OCI-LY7 (cell line): ENCODE data around the gene SLC22A1. TPM values are rescaled to one million over a fixed set of nuclear protein-coding genes. Genes with fewer than 3 reads are reported as not detected.

Experiments used
- BruUV-seq: library from RNA; stranded (reverse); fragments of 400-500 nt; replicated peaks from 2 replicates; lab custom pipeline; 2021; lab: Mats Ljungman, UMichigan
- CTCF ChIA-PET: fragments of 300-600 bp; sonication (Branson Sonifier 250); formaldehyde crosslinking; loops from one replicate; lab custom pipeline; 2022; ENCODE audit warnings: antibody characterized with exemption; ENCODE audit not compliant: unreplicated experiment; lab: Charles Lee
- POLR2A ChIA-PET: fragments of 300-600 bp; sonication (Branson Sonifier 250); formaldehyde crosslinking; loops from one replicate; lab custom pipeline; 2022; ENCODE audit warnings: antibody characterized with exemption; lab: Charles Lee
- DNase-seq: peaks from one replicate; pipeline ENCODE4 v3.0.0-alpha.2; 2015; ENCODE audit warnings: low spot score
- H2AFZ ChIP-seq: fragments of 200-600 bp; sonication (generic), shearing (Covaris generic); 2 replicates; pipeline ENCODE4 v1.6.1; 2014; ENCODE audit warnings: mild to moderate bottlenecking, antibody characterized with exemption, low read length, moderate library complexity
- H3K27ac ChIP-seq: fragments of 200-600 bp; sonication (generic); 2 replicates; pipeline ENCODE4 v1.5.1; 2014; ENCODE audit warnings: mixed run types, low read depth, mild to moderate bottlenecking, moderate library complexity, low read length, inconsistent platforms; ENCODE audit not compliant: poor library complexity, severe bottlenecking
- H3K36me3 ChIP-seq: fragments of 200-600 bp; sonication (generic); 2 replicates; pipeline ENCODE4 v1.6.1; 2014; ENCODE audit warnings: mild to moderate bottlenecking, antibody characterized with exemption, low read length, moderate library complexity, mixed read lengths; ENCODE audit not compliant: insufficient read depth
- H3K4me1 ChIP-seq: fragments of 200-600 bp; sonication (generic); 2 replicates; pipeline ENCODE4 v1.5.1; 2014; ENCODE audit warnings: mild to moderate bottlenecking, low read length; ENCODE audit not compliant: insufficient read depth, poor library complexity, severe bottlenecking
- H3K4me2 ChIP-seq: fragments of 200-600 bp; sonication (generic); 2 replicates; pipeline ENCODE4 v1.6.1; 2014; ENCODE audit warnings: mild to moderate bottlenecking, low read length
- H3K4me3 ChIP-seq: fragments of 200-600 bp; sonication (generic); 2 replicates; pipeline ENCODE4 v1.5.1; 2014; ENCODE audit warnings: mild to moderate bottlenecking, low read depth, low read length; ENCODE audit not compliant: poor library complexity, severe bottlenecking
- H3K79me2 ChIP-seq: fragments of 200-600 bp; sonication (generic); 2 replicates; pipeline ENCODE4 v1.6.1; 2016; ENCODE audit warnings: low read depth, mild to moderate bottlenecking, low read length, moderate library complexity, mixed read lengths; ENCODE audit not compliant: insufficient read depth
- H3K9me2 ChIP-seq: fragments of 200-600 bp; sonication (generic); 2 replicates; pipeline ENCODE4 v1.6.1; 2016; ENCODE audit warnings: mild to moderate bottlenecking, low read length, mixed read lengths; ENCODE audit not compliant: insufficient read depth
- H3K9me3 ChIP-seq: fragments of 200-600 bp; sonication (generic); 2 replicates; pipeline ENCODE4 v1.6.1; 2014; ENCODE audit warnings: mild to moderate bottlenecking, mixed run types, low read length, mixed read lengths
- H4K20me1 ChIP-seq: fragments of 200-600 bp; sonication (generic); 2 replicates; pipeline ENCODE4 v1.6.1; 2014; ENCODE audit warnings: mild to moderate bottlenecking, antibody characterized with exemption, low read length, moderate library complexity, mixed read lengths; ENCODE audit not compliant: insufficient read depth
- EZH2phosphoT487 ChIP-seq: fragments of 200-600 bp; sonication (generic); IDR thresholded peaks from 2 replicates; pipeline ENCODE4 v1.6.1; 2018; ENCODE audit warnings: low read depth, borderline replicate concordance, mild to moderate bottlenecking, mixed run types, antibody characterized with exemption, low read length, moderate library complexity, mixed read lengths
- intact Hi-C: fragments of 100-400 bp; cut with micrococcal nuclease; formaldehyde crosslinking; loops from one replicate; pipeline ENCODE4 v1.10.0; 2022; ENCODE audit not compliant: unreplicated experiment
- total RNA-seq, 2 experiments: library from RNA; depleted of rRNA in 1 of 2; stranded (reverse); fragments of >200 nt in 1 of 2; shearing (Covaris generic) in 1 of 2; gene quantifications; 2 replicates each; pipeline ENCODE4 v1.2.3, GENCODE V29; 2014 to 2022
- TF ChIP-seq, protein P1 (sequence below): fragments of 200-600 bp; sonication (generic); conservative IDR thresholded peaks from 2 replicates; pipeline ENCODE4 v1.5.1; 2014; ENCODE audit warnings: mild to moderate bottlenecking, antibody characterized with exemption, low read length, moderate library complexity, mixed read lengths

SLC22A1 gene
- total RNA-seq, 2 experiments from 2014 or later = not detected

DNA sequence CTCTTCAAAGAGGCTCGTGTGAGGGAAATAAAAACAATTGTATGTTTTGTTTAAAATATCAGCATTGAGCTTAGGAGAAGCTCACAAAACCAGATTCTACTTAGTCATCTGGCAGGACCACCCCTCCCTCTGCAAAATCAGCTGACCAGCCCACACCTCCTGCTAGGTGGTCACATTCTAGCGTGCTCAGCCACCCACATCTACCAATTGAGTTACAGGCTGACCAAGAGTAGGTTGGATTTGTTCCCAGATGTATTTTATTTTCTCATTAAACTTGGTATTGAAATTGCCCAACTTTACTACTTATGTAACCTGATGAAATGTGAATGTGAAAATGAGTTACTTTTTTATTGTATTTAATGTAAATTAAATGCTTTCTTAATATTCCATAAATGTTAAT lies 80.8 kb downstream of the SLC22A1 start:
- no peaks in the 10 kb centered on the region for H3K9me2 ChIP-seq
- CTCF ChIA-PET = no interaction called here
- no peak overlapping the region for H3K4me2 ChIP-seq
- POLR2A ChIA-PET = interaction anchor here (0.6 kb wide), 1 partner anchor 450 kb away, joined by 4 read pairs; no protein-coding TSS in a partner anchor
- no peaks in the 10 kb centered on the region for H3K9me3 ChIP-seq
- intact Hi-C loops = no loop called here
- no peaks in the 10 kb centered on the region for H3K79me2 ChIP-seq
- no peaks in the 10 kb centered on the region for H4K20me1 ChIP-seq
- no peak overlapping the region for H3K27ac ChIP-seq
- no TSS peak for BruUV-seq
- DNase-seq = no peak
- H3K36me3 ChIP-seq = no peaks in the 10 kb centered on the region
- TF ChIP-seq EZH2phosphoT487 = no peak
- TF ChIP-seq, protein P1, sequence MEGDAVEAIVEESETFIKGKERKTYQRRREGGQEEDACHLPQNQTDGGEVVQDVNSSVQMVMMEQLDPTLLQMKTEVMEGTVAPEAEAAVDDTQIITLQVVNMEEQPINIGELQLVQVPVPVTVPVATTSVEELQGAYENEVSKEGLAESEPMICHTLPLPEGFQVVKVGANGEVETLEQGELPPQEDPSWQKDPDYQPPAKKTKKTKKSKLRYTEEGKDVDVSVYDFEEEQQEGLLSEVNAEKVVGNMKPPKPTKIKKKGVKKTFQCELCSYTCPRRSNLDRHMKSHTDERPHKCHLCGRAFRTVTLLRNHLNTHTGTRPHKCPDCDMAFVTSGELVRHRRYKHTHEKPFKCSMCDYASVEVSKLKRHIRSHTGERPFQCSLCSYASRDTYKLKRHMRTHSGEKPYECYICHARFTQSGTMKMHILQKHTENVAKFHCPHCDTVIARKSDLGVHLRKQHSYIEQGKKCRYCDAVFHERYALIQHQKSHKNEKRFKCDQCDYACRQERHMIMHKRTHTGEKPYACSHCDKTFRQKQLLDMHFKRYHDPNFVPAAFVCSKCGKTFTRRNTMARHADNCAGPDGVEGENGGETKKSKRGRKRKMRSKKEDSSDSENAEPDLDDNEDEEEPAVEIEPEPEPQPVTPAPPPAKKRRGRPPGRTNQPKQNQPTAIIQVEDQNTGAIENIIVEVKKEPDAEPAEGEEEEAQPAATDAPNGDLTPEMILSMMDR = no peak
- H2AFZ ChIP-seq = no peak overlapping the region
- H3K4me3 ChIP-seq = no peak overlapping the region
- no peaks in the 10 kb centered on the region for H3K4me1 ChIP-seq

DNA sequence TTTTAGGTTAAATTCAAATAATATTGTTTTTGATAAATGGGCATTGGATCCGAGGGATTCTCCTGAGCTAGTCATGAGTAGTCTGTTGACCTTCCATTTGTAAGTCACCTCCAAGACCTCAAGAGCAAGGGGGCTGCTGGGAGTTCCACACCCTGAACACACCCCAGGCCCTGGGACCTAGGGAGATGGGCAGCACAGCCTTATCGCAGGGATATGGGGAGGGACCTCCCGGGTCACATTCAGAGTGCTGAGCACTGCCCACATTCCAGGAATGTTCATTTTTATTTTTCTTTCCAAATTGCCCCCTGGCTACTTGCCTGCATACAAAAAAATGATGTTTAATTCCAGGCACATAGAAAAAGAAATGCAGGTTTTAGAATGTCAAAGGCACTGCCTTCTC lies 81.5 kb downstream of the SLC22A1 start:
- Histone ChIP-seq H3K9me2 (no peaks in the 10 kb centered on the region), H4K20me1 (no peaks in the 10 kb centered on the region), H3K27ac (no peak overlapping the region), H2AFZ (no peak overlapping the region), H3K79me2 (no peaks in the 10 kb centered on the region), H3K9me3 (no peaks in the 10 kb centered on the region), H3K4me2 (no peak overlapping the region), H3K4me3 (no peak overlapping the region), H3K36me3 (no peaks in the 10 kb centered on the region), H3K4me1 (no peaks in the 10 kb centered on the region)
- ChIA-PET CTCF (no interaction called here), POLR2A (interaction anchor here (0.6 kb wide), 1 partner anchor 62 kb away, joined by 4 read pairs; no protein-coding TSS in a partner anchor)
- BruUV-seq = no TSS peak
- intact Hi-C loops = no loop called here
- no peak for DNase-seq
- no peak for TF ChIP-seq EZH2phosphoT487
- TF ChIP-seq, protein P1 = no peak

DNA sequence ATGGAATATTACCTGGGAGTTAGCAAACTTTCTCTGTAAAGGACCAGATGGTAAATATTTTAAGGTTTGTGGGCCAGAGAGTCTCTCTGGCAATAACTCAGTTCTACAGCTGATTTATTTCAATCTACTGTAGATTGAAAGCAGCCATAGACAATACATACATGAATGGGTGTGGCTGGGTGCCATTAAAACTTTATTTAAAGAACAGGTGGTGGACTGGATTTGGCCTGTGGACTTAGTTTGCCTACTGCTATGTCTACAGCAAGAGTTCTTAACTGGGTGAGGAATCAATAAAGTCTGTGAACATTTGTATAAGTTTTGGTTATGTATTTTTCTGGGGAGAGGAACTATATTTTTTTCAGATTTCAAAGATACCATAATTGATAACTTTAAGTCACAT lies 81.9 kb downstream of the SLC22A1 start:
- Histone ChIP-seq H3K9me2 (no peaks in the 10 kb centered on the region), H3K79me2 (no peaks in the 10 kb centered on the region), H3K36me3 (no peaks in the 10 kb centered on the region), H4K20me1 (no peaks in the 10 kb centered on the region), H3K4me1 (no peaks in the 10 kb centered on the region), H3K27ac (no peak overlapping the region), H3K9me3 (no peaks in the 10 kb centered on the region), H2AFZ (no peak overlapping the region), H3K4me3 (no peak overlapping the region), H3K4me2 (no peak overlapping the region)
- ChIA-PET POLR2A (interaction anchor here (0.6 kb wide), 1 partner anchor 62 kb away, joined by 4 read pairs; no protein-coding TSS in a partner anchor), CTCF (no interaction called here)
- BruUV-seq = no TSS peak
- intact Hi-C loops = no loop called here
- TF ChIP-seq, protein P1 = no peak
- no peak for TF ChIP-seq EZH2phosphoT487
- no peak for DNase-seq
